MM.1S (cell line): ENCODE data around the gene PSEN2.

Source experiments
- EZH2phosphoT487 ChIP-seq: fragments of 300-600 bp; sonication (generic); IDR thresholded peaks from 2 replicates; pipeline ENCODE4 v1.6.1; 2018; ENCODE audit warnings: antibody characterized with exemption, low read length
- TF ChIP-seq, protein P1 (sequence below): fragments of 300-600 bp; sonication (generic); IDR thresholded peaks from 2 replicates; pipeline ENCODE4 v1.5.1; 2016; ENCODE audit warnings: antibody characterized with exemption, low read length, mixed read lengths

DNA sequence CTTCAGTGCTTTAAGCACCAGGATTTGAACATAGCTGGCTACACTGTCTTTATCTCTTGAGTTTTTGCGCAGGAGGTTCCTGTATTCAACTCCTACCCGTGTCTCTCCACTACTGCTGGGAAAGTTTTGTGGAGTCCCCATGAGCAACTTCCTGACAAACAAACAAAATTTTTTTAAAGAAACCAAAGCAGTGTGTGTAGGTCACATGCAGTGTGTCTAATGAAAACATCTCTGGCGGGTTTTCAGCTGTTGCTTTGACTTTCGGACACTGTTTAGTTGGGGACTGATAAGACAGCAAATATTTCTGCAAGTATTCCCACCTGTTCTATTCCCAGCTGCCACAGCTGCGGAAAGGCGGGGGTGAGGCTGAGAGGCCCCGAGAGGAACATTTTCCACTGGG lies 2.0 kb downstream of the PSEN2 start:
- TF ChIP-seq EZH2phosphoT487, result no peak
- TF ChIP-seq, protein P1, sequence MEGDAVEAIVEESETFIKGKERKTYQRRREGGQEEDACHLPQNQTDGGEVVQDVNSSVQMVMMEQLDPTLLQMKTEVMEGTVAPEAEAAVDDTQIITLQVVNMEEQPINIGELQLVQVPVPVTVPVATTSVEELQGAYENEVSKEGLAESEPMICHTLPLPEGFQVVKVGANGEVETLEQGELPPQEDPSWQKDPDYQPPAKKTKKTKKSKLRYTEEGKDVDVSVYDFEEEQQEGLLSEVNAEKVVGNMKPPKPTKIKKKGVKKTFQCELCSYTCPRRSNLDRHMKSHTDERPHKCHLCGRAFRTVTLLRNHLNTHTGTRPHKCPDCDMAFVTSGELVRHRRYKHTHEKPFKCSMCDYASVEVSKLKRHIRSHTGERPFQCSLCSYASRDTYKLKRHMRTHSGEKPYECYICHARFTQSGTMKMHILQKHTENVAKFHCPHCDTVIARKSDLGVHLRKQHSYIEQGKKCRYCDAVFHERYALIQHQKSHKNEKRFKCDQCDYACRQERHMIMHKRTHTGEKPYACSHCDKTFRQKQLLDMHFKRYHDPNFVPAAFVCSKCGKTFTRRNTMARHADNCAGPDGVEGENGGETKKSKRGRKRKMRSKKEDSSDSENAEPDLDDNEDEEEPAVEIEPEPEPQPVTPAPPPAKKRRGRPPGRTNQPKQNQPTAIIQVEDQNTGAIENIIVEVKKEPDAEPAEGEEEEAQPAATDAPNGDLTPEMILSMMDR, result no peak
